Stimulated activated CD4-positive, alpha-beta T cell treated with anti-CD3 and anti-CD28 coated beads, TNF-alpha, amount 100 ng/mL, for 48 hours (primary cell): ENCODE measurements around the gene ACOX1.

ENCODE experiments used
- DNase-seq, 3 donors: peaks; one replicate each; pipeline ENCODE4 v3.0.0-alpha.2; 2020; ENCODE audit warnings: low read depth in 3 of 3

ACOX1 gene

DNA sequence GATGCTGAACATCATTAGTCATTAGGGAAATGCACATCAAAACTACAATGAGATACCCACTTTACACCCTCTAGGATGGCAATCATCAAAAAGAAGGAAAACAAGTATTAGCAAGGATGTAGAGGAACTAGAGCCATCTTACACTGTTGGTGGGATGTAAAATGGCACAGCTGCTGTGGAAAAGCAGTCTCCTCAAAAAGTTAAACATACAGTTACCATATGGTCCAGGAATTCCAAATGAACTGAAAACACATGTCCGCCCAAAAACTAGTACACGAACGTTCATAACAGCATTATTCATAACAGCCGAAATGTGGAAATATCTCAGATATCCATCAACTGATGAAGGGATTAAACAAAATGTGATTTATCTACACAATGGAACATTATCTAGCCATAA, 45.2 kb downstream of the ACOX1 start:
- DNase-seq, result no peak

DNA sequence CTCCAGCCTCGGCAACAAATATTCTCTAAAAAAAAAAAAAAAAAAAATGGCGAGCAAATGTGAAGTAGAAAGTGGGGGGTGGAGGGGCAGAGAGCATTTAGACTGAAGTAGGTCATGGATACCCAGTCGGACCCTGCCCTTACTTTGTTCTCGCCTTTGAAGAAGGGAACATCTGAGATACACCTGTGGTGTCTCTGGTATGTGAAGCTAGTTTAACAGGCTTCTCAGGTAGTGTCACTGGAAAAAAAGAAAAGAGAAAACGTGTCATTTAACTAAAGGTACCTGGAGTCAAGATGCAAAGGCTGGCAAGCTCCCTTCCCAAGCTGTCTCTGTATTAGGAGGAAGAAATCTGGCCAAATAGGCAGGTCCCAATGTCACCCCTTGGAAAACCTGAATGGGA, 46.1 kb downstream of the ACOX1 start:
- DNase-seq, result no peak

DNA sequence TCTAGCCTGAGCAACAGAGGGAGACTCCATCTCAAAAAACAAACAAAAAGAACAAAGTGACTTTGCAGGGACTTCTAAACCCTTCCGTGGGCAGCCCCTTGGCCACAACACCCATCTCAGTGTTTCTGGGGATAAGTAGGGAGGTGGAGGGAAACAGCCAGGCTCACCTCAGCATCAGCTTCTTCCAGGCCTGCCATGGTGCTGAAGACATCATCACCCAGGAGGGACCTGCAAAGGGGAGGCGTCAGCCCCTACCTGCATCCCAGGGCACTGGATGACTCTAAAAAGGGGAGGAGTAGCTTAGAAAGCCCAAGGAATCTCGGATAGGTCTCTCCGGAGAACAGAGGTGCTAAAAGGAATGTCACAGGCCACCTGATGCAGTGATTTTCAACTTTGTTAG, 47.9 kb downstream of the ACOX1 start:
- no peak for DNase-seq

DNA sequence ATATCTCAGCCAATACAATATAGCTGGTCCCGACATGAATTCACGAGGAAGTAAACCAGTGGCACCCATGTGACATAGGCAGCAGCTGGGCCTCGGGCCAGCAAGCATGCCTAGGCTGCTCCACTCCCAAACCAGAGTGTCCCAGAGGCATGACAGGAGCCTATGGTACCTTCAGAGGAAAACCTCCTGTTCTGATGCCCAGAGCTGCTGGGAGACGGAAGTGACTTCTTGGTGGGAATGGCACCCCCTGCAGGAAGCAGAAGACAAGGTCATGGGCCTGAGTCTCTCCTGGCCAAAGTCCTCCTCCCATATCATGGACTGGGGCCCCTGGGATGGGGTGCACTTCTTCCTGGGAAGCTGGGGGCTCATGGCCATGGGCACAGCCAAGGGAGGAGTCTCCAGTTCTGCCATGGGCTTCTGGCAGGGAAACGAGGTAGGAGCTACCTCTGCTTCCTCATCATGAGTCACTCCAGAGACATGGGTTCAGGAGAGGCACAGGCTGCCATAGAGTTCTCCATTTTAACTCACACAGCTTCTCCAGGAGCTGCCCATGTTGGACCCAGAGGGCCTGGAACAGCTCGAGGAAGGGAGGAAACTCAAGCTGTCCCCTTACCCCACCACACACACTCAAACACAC, 51.6 kb downstream of the ACOX1 start:
- no peak for DNase-seq

DNA sequence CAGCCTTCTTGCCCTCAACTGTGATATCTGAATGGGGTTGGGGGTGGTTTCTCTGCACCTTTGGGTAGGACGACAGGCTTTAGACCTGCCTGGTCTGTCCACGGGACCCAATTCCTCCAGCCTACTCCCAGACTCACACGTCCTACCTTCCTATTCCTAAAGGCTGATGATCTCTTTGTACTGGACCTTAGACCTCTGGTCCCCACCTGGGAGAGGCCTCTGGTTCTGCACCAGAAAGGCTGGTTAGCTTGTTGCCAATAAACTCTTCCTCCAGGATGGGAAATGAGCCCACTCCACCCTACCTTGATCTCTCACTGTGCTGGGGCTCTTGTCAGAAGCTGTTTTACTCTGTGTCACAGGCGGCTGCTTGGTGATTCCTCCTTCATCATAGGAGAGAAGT, 52.5 kb downstream of the ACOX1 start:
- DNase-seq, result no peak

DNA sequence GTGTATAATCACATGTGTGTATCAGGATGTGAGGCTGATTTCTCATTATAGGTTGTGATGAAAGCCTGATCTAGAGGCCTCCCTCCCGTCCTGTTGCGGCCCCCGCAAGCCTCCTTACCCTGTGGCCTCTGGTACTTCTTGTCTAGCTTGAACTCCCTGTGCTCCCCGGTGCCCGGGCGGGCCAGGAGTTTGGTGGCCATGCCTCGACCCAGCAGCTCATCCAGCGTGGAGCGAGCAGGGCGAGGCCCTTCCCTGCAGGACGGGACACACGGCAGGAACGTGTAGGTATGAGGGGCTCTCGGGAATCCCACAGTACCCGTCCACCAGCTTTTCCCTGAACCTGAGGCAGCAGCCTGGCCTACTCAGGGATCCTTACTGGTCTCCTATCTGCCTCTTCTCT, 53.1 kb downstream of the ACOX1 start:
- no peak for DNase-seq

DNA sequence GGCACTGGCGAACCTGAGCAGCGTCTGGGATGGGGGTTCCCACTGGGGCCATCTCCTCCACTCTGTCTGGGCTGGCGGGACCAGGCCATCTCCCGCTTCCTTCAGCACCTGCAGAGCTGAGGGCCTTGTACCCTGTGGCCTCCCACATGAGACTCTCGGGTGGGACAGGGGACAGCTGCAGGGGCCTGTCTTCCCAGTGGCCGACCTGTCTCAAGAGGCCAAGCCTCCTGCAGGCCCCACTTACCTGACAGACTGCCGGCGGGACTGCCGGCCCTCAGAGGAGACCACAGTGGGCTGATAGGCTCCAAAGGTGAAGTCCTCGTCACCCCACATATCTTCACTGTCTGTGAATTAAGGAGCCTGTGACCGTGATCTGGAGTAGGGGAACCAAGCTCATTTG, 53.9 kb downstream of the ACOX1 start:
- DNase-seq, result no peak

DNA sequence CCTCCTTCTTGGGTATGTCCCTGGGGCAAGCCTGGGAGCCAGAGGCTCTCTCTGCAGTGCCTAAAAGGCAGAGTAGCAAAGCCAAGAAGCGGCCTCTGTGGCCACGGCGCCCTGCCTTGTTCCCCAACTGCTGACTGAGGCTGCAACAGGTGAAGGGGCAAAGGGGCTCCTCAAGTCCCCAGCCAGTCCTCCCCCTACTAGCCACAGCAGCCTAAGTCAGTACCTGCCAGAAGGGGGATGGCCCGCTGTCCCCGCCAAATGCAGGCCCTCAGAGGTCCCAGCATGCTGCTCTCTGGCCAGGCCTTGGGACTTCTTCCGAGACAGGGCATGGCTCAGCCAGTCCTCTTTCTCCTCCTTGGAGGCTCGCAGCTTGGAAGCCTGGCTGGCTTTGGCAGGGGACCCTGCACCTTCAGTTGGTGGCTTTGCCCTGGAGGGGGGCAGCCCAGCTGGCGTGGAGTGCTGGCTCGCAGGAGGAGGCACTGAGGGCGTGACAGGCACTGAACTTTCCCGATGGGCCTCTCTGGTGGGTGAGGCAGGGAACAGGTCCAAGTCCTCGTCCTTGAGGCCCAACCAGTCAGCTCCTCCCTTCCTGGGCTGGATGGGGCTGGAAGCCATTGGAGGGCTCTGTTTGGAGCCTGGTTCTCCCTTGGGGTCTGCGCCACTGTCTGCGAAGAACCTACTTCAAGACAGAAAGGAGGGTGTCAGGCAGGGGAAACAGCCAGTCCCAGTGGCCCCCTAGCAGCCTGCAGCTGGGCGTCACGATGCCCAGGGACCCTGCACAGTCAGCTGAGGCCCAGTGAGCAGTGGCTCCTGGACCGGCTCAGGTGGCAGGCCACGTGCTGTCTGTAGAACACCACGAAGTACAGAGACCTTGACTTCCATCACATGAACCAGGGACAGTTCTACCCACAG, 55.7 kb downstream of the ACOX1 start:
- no peak for DNase-seq

DNA sequence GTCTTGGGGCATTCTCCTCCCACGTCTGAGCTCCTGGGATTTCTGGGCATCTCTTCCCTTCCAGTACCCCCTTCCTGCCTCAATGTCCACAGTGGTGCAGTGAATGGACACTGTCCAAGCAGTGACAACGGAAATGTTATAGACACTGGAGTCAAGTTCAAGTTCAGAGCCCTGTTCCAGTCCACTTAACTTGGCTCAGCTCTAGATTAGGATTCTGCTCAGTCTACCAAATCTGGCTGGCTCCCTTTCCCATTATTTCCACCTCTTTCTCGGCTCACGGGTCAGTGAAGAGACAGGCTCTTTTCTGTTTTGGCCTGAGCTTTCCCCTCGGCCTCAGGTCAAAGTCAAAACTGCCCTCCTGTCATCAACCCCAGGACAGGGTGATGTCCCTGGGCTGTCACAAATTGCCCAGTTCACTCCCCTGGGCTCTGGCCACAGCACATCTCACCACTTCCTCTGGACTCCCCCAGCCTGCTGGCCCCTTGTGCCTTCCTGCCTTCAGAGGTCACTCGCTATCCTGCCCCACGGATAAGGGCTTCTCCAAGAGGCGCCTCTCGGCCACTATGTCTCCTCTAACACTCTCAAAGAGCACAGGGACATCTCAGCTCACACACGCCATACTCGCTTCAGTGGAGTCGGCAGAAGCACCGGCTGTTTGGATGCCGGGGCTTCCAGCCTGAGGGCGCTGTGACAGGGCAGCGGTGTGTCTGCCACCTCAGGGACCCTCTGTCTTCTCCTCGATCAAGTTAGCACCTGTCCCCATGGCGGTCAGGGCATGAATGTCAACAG, 56.6 kb downstream of the ACOX1 start:
- DNase-seq, result no peak

DNA sequence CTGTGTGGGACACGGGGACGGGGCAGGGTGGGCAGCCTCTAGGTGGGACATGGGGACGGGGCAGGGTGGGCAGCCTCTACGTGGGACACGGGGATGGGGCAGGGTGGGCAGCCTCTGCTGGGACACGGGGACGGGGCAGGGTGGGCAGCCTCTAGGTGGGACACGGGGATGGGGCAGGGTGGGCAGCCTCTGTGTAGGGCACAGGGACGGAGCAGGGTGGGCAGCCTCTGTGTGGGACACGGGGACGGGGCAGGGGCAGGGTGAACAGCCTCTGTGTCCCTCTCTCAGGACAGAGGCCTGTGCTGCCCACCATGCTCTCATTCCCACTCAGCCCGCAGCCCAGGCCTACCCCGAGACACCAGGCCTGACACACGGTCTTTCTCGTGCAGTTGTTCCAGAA, 57.4 kb downstream of the ACOX1 start:
- no peak for DNase-seq

DNA sequence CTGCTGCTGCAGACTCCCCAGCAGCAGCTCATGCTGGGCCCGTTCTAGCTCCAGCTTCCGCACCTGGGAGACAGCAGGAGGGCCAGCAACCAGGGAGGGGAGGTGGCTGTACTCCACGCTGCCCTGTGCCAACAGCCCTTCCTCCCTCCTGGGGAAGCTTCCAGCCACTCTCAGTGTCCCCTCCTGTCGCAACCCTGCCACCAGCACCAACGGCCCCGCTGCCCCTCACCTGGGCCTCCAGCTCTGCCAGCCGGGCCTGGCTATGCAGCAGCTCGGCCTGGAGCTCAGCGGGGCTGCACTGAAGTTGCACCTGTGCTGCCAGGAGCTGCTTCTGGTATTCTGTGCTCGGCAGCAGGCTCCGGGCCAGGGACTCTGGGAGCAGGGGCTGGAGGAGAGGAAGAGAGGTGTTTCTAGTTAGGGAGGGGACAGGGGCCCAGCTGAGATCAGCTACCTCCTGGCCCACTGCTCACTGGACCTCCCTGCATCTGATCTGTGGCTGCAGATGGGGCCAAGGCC, 58.9 kb downstream of the ACOX1 start:
- DNase-seq, result no peak

DNA sequence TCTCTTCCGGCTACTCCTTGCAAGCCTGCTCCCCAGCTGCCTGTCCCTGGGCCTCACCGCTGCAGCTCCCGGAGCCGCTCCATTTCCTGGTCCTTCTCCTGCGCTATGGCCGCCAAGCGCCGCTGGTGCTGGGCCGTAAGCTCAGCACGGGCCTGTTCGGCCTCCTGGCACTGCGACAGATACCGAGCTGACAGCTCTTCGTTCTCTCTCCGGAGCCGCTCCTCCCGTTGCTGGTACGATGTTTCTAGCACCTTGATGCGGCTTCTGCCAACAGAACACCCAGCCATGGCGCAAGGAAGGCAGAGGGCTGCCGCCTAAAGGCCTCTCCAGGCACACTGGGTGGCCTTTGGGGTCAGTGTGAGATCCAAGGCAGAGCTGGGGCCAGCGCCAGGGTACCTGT, 59.4 kb downstream of the ACOX1 start:
- DNase-seq, result no peak

DNA sequence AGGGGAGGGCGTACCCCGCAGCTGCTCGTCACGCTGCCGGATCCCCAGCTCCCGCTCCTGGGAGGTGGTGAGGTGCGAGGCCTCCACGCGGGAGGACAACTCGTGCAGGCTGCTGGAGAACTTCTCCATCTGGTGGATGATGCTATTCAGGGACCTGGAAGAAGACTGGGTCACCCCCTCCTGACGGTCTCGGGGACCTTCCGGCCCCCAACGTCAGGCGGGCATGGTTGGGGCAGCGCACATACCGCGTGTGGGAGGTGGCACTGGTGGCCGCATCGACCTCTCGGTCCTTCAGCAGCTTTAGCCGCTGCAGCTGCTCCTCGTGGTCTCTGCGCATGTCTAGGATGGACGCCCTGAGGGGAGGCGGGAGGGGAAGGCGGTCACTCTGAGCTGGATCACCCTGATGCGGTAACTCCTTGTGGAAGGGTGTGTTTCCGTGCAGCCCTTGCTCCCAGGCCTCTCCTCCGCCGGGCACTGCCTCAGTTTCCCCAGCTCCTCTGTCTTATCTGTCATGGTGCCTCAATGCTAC, 61.0 kb downstream of the ACOX1 start:
- no peak for DNase-seq

DNA sequence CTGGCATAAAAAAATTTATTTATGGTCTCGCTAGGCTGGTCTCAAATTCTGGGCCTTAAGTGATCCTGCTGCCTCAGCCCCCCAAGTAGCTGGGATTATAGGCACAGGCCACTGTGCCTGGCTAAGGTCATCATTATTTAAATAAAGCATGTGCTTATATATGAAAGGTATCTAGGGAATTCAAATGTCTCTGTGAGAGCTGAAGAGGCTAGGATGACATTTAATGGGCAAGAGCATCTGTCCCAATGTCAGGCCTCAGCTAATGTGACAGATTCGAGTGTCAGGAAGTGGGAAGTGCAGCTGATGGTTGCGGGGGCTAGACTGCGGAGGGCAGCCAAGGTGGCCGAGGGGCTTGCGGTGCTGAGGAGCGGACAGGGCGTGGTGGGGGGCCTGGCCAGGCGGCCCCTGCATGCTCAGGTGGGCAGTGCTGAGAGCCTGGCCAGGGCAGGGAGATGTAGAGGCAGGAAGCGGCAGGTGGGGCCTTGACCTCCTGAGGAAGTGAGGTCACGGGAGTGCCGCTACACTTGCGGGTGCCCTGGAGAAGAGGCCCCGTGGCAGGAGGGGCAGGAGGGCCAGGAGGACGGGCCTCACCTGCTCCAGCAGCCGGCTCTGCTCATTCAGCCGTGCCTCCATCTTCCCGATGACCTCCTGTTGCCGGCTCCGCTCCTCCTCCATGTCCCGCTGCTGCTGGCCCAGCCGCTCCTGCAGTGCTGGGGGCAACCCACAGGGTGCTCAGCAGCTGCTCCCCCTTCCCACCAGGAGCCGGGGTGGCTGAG, 61.6 kb downstream of the ACOX1 start:
- no peak for DNase-seq

DNA sequence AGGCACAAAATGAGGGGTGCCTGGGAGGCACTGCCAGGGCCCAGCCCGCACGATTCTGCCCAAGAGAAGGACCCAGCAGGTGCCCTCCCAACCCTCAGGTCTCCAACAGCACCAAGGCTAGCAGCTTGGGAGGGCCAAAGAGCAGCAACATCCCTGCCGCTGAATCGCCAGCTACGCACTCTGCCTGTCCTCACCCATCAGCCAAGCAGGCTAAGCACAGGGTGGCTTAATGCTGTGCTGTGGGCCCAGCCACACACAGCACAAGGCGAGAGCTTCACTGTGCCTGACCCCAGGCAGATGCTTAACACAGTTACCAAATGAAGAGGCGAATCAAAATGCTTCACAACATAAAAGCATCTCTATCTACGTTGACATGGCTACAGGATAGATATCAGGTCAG, 63.7 kb downstream of the ACOX1 start:
- no peak for DNase-seq

DNA sequence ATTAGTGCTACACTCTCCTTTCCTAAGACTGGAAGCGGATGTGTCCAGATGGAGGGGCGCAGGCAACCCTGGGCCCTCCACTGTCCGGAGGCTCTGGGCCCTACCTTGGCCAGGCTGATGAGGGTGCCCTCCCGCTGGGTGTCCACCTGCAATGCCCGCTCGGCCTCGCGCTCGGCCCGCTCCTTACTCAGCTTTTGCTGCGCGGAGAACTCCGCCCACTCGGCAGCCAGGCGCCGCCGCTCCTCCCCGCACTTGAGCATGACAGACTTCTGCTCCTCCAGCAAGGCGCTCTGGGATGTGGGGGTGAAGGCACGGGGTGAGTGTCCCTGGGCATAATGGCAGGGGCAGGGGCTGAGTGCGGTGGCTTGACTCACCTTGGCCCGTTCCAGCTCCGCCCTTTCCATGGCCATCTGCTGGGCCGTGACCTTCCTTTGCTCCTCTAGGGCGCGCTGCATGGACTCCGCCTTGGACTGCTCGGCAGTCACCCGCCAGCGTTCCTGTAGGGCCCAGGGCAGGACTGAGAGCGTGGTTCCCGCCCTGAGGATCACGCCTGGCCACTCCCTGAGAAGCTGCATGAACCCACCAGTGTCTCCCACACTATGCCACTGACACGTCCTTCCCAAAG, 64.2 kb downstream of the ACOX1 start:
- no peak for DNase-seq

DNA sequence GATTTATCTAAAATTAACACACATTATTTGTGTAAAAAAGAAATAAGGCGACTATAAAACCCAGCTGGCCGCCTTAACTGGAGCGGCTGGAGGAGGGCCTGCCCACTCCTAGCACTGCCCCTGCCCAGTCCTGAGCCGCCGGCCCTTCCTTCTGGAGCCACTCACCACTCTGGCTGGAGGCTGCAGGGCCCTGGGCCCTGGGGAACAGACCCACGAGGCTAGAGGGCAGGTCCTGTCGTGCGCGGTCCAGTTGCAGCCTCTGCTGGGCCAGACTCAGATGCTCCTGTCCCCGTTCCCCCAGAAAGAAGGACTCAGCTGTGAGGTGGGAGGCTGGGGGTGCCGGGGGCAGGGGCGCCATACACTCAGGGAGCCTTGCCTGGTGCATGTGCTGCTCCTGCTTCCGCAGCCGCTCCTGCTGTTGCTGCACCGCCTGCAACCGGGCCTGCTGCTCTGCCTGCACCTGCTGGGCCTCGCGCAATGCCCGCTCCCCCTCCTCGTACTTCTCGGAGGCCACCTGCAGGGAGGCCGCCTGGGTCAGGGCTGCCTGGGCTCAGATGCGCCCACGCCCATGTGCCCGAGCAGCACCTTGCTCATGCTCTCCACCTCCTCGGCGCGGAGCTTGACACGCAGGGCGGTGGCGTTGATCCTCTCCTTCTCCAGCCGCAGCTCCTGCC, 65.3 kb downstream of the ACOX1 start:
- no peak for DNase-seq

DNA sequence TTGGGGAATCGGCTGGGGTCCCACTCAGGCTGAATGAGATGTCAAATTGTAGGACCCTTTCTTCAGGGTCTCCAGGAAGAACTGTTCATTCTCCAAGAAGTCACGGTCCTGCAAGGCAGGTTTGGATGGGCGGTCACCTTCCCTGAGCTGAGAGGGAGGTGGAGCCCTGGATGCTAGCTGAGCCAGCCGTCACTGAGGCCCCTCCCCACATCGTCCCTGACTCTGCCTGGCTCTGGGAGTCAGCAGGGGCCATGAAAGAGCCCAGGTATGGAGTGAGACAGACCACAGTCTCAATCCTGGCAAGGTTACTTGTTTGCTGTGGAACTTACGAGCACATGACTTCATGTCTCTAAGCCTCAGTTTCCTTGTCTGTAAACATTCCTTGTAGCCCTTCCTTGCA, 68.3 kb downstream of the ACOX1 start:
- DNase-seq, result no peak

DNA sequence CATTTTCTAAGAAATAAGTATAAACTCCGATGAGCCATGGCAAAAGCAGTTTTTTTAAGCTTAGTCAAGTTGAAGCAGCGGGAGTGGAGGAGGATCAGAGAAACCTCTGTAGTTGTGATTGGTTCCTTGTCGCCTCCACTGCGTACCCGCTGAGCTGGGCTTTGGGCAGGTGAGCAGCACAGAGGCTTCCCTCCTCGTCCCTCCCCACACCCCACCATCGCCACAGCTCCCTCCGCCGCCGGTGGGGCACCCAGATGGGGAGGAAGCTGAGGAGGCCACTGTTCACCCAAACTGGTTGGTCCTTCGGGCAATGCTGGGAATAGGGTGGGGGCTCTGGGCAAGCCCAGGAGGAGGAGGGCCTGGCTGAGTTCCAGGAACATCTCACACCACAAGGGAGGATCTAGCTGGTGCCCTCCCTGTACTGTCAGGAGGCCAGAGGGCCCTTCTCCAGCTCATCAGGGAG, 69.1 kb downstream of the ACOX1 start:
- DNase-seq, result no peak
